LNCAP (cell line): Measurements from ENCODE around the gene MTCL1.

Experiments
- CTCF ChIP-seq: fragments of 450-650 bp; IDR thresholded peaks from 2 replicates; pipeline ENCODE4 v1.5.1; 2017; ENCODE audit warnings: mild to moderate bottlenecking

MTCL1 gene

GRCh38 chr18:8816220-8816619, 110.9 kb downstream of the MTCL1 start:
- no peak for TF ChIP-seq CTCF

GRCh38 chr18:8816816-8817215, 111.5 kb downstream of the MTCL1 start:
- no peak for TF ChIP-seq CTCF

GRCh38 chr18:8818982-8819381, 113.6 kb downstream of the MTCL1 start:
- no peak for TF ChIP-seq CTCF

- TF ChIP-seq CTCF: no peak
Observed at GRCh38 chr18:8820396-8821082, 115.2 kb downstream of the MTCL1 start.

- no peak for TF ChIP-seq CTCF
Observed at GRCh38 chr18:8821083-8821465, 115.7 kb downstream of the MTCL1 start.

- TF ChIP-seq CTCF: no peak
Observed at GRCh38 chr18:8821531-8821930, 116.2 kb downstream of the MTCL1 start.

GRCh38 chr18:8822643-8823042, 117.3 kb downstream of the MTCL1 start:
- TF ChIP-seq CTCF: no peak

- TF ChIP-seq CTCF: no peak
Observed at GRCh38 chr18:8823530-8823929, 118.2 kb downstream of the MTCL1 start.
